HS-5 (cell line): Measurements from ENCODE around the gene EXOC6.

Experiments
- DNase-seq: peaks from one replicate; pipeline ENCODE4 v3.0.0-alpha.2; 2012; ENCODE audit warnings: low read depth

The EXOC6 gene

GRCh38 chr10:93065675-93066543 is 217.6 kb downstream of the EXOC6 start:
- DNase-seq: no peak

- no peak for DNase-seq
These were observed 218.2 kb downstream of the EXOC6 start for GRCh38 chr10:93066544-93066913.

GRCh38 chr10:93067443-93068365 is 219.4 kb downstream of the EXOC6 start:
- DNase-seq: no peak

GRCh38 chr10:93068411-93069244 is 220.3 kb downstream of the EXOC6 start:
- DNase-seq: no peak

GRCh38 chr10:93069245-93069561 is 220.9 kb downstream of the EXOC6 start:
- DNase-seq: no peak

- no peak for DNase-seq
These were observed 222.3 kb downstream of the EXOC6 start for GRCh38 chr10:93070378-93071176.

- DNase-seq: no peak
These were observed 222.8 kb downstream of the EXOC6 start for GRCh38 chr10:93071177-93071472.

GRCh38 chr10:93071674-93072224 is 223.4 kb downstream of the EXOC6 start:
- no peak for DNase-seq

- no peak for DNase-seq
These were observed 223.9 kb downstream of the EXOC6 start for GRCh38 chr10:93072225-93072712.

- DNase-seq: no peak
These were observed 224.6 kb downstream of the EXOC6 start for GRCh38 chr10:93072713-93073538.

GRCh38 chr10:93073539-93074146 is 225.3 kb downstream of the EXOC6 start, which contains the start of gene CYP26A1:
CYP26A1 (plus strand) TSS chr10:93073893; CDS start chr10:93073935, 42 bp downstream.
- no peak for DNase-seq

- no peak for DNase-seq
These were observed 225.9 kb downstream of the EXOC6 start for GRCh38 chr10:93074147-93074596.

- DNase-seq: no peak
These were observed 226.5 kb downstream of the EXOC6 start for GRCh38 chr10:93074597-93075368.

GRCh38 chr10:93075369-93076221 is 227.3 kb downstream of the EXOC6 start:
- DNase-seq: no peak

- DNase-seq: no peak
These were observed 228.6 kb downstream of the EXOC6 start for GRCh38 chr10:93076871-93077270.

- DNase-seq: no peak
These were observed 229.6 kb downstream of the EXOC6 start for GRCh38 chr10:93077860-93078337.

- no peak for DNase-seq
These were observed 231.5 kb downstream of the EXOC6 start for GRCh38 chr10:93079663-93080349.
